Loucy (cell line): ENCODE measurements around the gene RASGRP3.

ENCODE experiments used
- CTCF ChIP-seq: fragments of 200-600 bp; sonication (generic); conservative IDR thresholded peaks from 2 replicates; pipeline ENCODE4 v1.5.1; 2014; ENCODE audit warnings: mild to moderate bottlenecking, antibody characterized with exemption, low read length
- EZH2phosphoT487 ChIP-seq: fragments of 200-600 bp; IDR thresholded peaks from 2 replicates; pipeline ENCODE4 v1.6.1; 2018; ENCODE audit warnings: antibody characterized with exemption, mild to moderate bottlenecking, moderate library complexity, borderline replicate concordance

GRCh38 chr2:33573657-33574056 lies 97.2 kb downstream of the RASGRP3 start:
- TF ChIP-seq CTCF (no peak), EZH2phosphoT487 (no peak)
